Measurements from ENCODE around the gene MAD1L1.

DNA sequence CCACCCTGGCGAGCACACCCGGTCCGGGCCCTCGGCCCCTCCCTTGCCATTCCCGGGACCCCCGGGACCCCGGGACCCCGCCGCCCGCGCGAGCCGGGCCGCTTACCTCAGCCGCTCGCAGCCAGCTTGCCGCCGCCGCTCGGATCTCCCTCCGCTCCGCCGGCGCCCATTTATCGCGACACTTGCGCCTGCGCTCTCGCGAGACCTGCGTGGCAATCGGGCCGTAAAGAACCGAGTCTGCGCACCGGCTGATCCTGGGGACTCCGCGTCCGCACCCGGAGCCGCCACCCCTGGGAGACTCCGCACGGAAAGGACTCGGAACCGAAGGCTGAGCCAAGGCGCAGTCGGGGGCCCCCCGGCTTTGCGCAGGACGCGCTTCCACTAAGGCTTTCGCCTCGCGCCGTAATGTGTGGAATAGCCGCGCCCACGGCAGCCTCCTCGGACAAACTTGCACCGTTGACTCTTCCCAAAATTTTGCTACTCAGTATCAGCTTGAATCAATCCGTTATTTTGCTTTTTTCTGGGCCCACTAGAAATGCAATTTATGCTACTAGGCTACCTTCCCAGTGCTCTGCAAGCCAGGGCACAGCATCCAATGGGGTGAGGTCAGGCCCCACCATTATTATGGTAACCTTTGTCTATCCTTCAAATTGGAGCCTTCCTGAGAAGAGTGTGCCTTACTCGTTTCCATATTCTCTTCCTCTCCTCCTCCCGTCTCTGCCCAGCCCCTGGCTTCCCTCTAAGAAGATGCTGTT lies at the start of gene MAD1L1:
- no peak for TF ChIP-seq SCRT1 (tag by site-specific recombination; IDR thresholded peaks at IDR 0.05; ENCODE audit: borderline replicate concordance)
- no peak for TF ChIP-seq ZNF837 (tag by site-specific recombination; IDR thresholded peaks at IDR 0.05)
- no peak for TF ChIP-seq ZNF654 (tag by site-specific recombination; IDR thresholded peaks at IDR 0.05; ENCODE audit: low read depth)
- no peak for TF ChIP-seq PRDM1 (tag by site-specific recombination; IDR thresholded peaks at IDR 0.05)
- no peak for TF ChIP-seq REST (tag by site-specific recombination; IDR thresholded peaks at IDR 0.05)
- no peak for TF ChIP-seq CTCF (tag by site-specific recombination; IDR thresholded peaks at IDR 0.05)
- TF ChIP-seq ZNF561 (tag by site-specific recombination; IDR thresholded peaks at IDR 0.05; ENCODE audit: borderline replicate concordance) = no peak
- TF ChIP-seq ZNF140 (tag by site-specific recombination; IDR thresholded peaks at IDR 0.05) = no peak

Data from HEK293 (cell line).